Activated T-cell treated with anti-CD3 and anti-CD28 coated beads for 4 hours (primary cell): Measurements from ENCODE around the gene GDPD3.
"Not testable (repeated sequence)": the region's sequence is repeated elsewhere in the genome, so short reads cannot be mapped to it uniquely, and the experiment has no call there.

ENCODE experiments used
- DNase-seq: peaks from one replicate; pipeline ENCODE4 v3.0.0-alpha.2; 2020

Gene GDPD3

GRCh38 chr16:30122604-30123160 is 9.3 kb upstream of the GDPD3 start:
- DNase-seq: no peak

GRCh38 chr16:30121741-30122571 is 8.6 kb upstream of the GDPD3 start:
- no peak for DNase-seq

DNA sequence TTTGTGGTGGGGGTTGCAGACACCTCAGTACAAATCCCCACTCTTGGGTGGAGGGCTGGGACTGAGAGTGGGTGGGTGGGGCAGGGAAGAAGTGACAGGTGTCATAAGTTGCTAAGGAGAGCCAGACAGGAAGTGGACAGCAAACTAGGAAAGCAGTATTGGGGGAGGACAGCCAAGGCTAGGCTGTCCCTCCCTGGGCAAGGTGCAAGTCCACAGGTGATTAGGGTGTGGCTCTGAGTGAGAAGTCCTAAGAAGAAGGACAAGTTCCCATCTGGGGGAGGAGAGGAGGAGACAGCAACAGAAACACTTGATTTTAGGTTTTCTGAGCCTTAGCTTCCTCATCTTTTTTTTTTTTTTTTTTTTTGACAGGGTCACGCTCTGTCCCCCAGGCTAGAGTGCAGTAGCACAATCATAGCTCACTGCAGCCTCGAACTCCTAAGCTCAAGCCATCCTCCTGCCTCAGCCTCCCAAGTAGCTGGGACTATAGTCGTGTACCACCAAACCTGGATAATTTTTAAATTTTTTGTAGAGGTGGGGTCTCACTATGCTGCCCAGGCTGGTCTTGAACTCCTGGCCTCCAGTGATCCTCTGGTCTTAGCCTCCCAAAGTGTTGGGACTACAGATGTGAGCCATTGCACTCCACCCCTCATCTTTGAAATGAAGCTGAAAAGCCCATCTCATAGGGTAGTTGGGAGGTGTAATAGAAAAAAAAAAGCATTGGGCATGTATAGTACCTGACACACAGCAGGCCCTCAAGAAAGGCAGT is 7.2 kb upstream of the GDPD3 start:
- no peak for DNase-seq

DNA sequence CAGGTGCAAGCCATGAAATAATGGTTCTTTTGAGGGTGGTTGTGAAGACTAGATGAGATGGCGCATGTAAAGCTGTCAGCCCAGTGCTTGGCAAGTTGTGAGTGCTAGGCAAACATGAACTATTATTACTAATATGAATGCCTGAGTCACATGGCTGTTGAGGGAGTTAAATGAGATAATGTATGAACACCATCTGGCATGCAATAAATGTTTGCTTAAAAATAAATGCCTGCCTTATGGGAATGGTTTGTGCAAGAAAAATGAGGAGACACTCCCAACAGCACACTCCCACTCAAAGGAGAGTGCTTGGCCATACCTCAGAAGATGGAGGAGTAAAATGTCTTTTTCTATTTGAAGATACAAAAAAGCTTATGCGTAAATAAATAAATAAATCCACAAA is 6.1 kb upstream of the GDPD3 start:
- no peak for DNase-seq

DNA sequence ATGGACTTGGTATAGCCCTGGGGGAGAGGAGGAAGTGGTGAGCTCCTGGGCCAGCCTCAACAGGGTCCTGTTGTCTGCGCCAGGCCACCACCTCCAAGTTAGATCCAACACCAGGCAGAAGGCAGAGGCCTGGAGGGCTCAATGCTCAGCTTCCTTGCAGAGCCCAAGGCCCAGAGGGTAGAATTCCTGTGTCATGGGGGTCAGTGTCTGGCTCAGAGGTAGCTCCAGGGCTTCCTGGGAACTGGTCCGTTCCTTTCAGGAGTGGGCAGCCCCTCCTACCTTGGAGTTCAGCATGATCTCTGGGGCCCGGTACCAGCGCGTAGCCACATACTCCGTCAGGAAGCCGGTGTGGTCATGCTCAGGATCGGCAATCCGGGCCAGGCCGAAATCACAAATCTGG is 4.4 kb upstream of the GDPD3 start:
- DNase-seq: no peak

- DNase-seq: no peak
These were observed 3.2 kb upstream of the GDPD3 start for GRCh38 chr16:30116291-30117207.

- DNase-seq: no peak
These were observed 1.9 kb upstream of the GDPD3 start for GRCh38 chr16:30115238-30115637.

DNA sequence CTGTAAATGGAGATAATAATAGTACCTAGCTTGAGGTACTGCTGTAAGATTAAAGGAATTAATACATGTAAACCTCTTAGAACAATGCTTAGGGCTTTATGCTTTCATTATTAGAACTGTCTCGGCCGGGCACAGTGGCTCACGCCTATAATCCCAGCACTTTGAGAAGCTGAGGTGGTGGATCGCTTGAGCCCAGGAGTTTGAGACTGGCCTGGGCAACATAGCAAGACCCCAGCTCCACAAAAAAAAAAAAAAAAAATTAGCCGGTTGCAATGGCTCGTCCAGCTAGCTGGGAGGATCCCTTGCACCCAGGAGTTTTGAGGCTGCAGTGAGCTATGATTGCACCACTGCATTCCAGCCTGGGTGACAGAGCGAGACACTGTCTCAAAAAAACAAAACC is 1.5 kb upstream of the GDPD3 start:
- not testable (repeated sequence) for DNase-seq

- no peak for DNase-seq
These were observed 1.1 kb upstream of the GDPD3 start for GRCh38 chr16:30114411-30114810.

DNA sequence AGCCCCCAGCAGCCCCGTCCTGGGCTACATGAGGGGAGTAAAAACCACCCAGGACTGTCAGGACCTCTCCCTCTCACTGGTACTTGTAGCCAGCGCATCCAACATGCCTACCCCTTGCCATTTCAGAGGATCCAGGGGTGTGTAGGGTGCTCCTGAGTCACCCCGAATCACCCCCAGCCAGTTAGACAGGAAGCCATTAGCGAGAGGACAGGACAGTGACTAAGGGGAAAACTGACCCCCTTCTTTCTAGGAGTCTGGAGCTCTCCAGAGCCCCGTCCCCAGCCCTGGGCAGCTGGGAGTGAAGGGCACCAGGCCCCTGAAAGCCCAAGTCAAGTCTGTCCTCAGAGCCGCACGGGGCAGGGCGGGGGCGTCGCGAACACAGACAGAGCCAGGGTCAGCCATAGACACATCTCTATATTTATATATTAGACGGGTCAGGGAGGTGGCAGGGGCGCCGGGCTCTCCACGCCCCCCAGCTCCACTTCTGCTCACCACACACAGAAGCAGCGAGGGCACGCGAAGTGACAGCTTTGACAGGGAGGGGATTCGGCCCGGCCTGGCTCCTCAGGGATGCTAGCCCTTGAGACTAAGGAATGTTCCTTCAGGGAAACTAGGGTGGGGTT is 485 bp upstream of the GDPD3 start:
- DNase-seq: no peak

GRCh38 chr16:30112197-30113030 is 923 bp downstream of the GDPD3 start:
- peak; percentile 35 for DNase-seq

GRCh38 chr16:30110661-30111060 is 2.7 kb downstream of the GDPD3 start:
- no peak for DNase-seq

GRCh38 chr16:30108059-30108850 is 5.1 kb downstream of the GDPD3 start:
- no peak for DNase-seq

DNA sequence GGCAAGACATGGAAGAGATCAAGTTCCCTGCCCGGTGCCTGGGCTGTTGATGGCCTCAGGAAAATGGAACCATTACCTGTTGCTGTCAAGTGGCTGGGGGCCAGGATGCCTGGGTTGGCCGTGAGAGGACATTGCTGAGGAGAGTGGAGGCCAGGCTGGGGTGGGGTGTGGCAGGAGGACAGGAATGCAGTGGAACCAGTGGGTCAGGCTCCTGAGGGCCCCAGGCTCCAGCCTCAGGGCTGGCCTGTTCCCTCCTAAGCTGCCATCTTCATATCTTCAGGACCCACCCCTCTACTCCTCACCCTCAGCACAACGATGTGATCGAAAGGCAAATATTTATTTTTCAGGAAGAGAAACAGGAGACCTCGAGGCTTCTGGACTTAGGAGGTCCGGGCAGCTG is 8.8 kb downstream of the GDPD3 start:
- DNase-seq: no peak

GRCh38 chr16:30104090-30104489 is 9.2 kb downstream of the GDPD3 start:
- DNase-seq: no peak

GRCh38 chr16:30096862-30097563 is 16.3 kb downstream of the GDPD3 start:
- DNase-seq: no peak

- peak; percentile 73 for DNase-seq
These were observed 17.1 kb downstream of the GDPD3 start, which contains the start of gene YPEL3 for GRCh38 chr16:30096105-30096861. Gene YPEL3 (minus strand): TSS chr16:30096213. CDS start chr16:30095482, 731 bp downstream.

- no peak for DNase-seq
These were observed 17.9 kb downstream of the GDPD3 start for GRCh38 chr16:30095166-30096078.
